KMS-11 (cell line): ENCODE data around the gene DHX36.

Experiments
- H2AFZ ChIP-seq: fragments of 200-600 bp; sonication (generic); 2 replicates; pipeline ENCODE4 v1.6.1; 2016; ENCODE audit warnings: antibody characterized with exemption, mixed run types, low read depth
- H3K27ac ChIP-seq: fragments of 200-600 bp; sonication (generic); 2 replicates; pipeline ENCODE4 v1.6.1; 2016; ENCODE audit warnings: mild to moderate bottlenecking, mixed run types
- H3K27me3 ChIP-seq: fragments of 200-600 bp; sonication (generic); 2 replicates; pipeline ENCODE4 v1.6.1; 2017; ENCODE audit warnings: mild to moderate bottlenecking, low read depth, mixed run types, moderate library complexity; ENCODE audit not compliant: insufficient read depth
- H3K36me3 ChIP-seq: fragments of 200-600 bp; sonication (generic); 2 replicates; pipeline ENCODE4 v1.6.1; 2017; ENCODE audit warnings: mild to moderate bottlenecking, mixed run types; ENCODE audit not compliant: insufficient read depth
- H3K4me1 ChIP-seq: fragments of 200-600 bp; sonication (generic); 2 replicates; pipeline ENCODE4 v1.6.1; 2016; ENCODE audit warnings: mild to moderate bottlenecking, low read depth, mixed run types; ENCODE audit not compliant: poor library complexity, severe bottlenecking
- H3K4me2 ChIP-seq: fragments of 200-600 bp; sonication (generic); 2 replicates; pipeline ENCODE4 v1.7.0; 2016; ENCODE audit warnings: mild to moderate bottlenecking, mixed run types
- H3K4me3 ChIP-seq: fragments of 200-600 bp; sonication (generic); IDR thresholded peaks from 2 replicates; pipeline ENCODE4 v1.6.1; 2017; ENCODE audit warnings: low read depth, low read length, mixed read lengths; ENCODE audit not compliant: insufficient read depth
- H3K79me2 ChIP-seq: fragments of 200-600 bp; sonication (generic); 2 replicates; pipeline ENCODE4 v1.6.1; 2016; ENCODE audit warnings: low read depth, mixed run types; ENCODE audit not compliant: insufficient read depth
- H3K9ac ChIP-seq: fragments of 200-600 bp; sonication (generic); 2 replicates; pipeline ENCODE4 v1.6.1; 2016; ENCODE audit warnings: mild to moderate bottlenecking, mixed run types
- H4K20me1 ChIP-seq: fragments of 200-600 bp; sonication (generic); 2 replicates; pipeline ENCODE4 v1.6.1; 2016; ENCODE audit warnings: mild to moderate bottlenecking, mixed run types; ENCODE audit not compliant: insufficient read depth
- CTCF ChIP-seq: fragments of 200-600 bp; sonication (generic); conservative IDR thresholded peaks from 2 replicates; pipeline ENCODE4 v1.6.1; 2017; ENCODE audit warnings: low read depth, mild to moderate bottlenecking, antibody characterized with exemption, low read length, moderate library complexity, mixed read lengths

Gene DHX36

DNA sequence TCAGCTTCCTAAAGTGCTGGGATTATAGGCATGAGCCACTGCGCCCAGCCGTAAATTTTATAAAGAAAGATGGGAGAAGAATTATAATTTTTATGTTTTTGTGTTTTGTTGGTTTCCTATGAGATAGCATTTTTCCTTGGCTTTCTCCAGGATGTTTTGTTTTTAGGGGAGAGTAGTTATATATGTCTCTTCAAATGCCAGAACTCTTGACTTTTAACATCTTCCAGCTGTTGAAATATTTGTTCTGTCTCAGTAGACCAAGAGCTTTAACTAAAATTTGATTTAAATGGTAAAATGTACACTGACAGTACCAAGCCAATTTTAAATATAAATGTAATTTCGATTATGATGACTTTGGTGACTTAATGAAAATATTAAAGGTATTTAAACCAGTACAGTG, 96.8 kb downstream of the DHX36 start:
- H2AFZ ChIP-seq = no peak overlapping the region
- H3K79me2 ChIP-seq = no peaks in the 10 kb centered on the region
- no peaks in the 10 kb centered on the region for H3K4me1 ChIP-seq
- no peaks in the 10 kb centered on the region for H4K20me1 ChIP-seq
- H3K9ac ChIP-seq = no peak overlapping the region
- H3K27me3 ChIP-seq = no peaks in the 10 kb centered on the region
- H3K4me3 ChIP-seq = no peak overlapping the region
- no peak overlapping the region for H3K4me2 ChIP-seq
- H3K36me3 ChIP-seq = no peaks in the 10 kb centered on the region
- H3K27ac ChIP-seq = no peak overlapping the region
- TF ChIP-seq CTCF = no peak

DNA sequence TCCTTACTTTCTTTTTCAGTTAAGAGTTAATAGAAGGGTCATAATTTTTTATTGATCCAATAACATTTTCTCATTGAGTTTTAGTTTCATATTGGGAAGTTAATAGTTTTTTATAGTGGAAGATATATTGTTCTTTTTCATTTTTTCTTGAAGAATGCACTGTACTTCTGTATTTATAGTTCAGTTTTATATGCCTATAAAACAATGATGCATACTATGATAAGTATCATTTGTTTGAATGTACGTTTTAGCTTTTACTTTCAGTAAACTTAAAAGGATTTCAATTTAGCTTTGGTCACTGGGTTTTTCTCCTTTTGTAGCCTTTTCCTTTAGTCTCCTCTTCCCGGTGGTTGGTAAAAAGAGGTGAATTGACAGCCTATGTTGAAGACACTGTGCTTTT, 98.8 kb downstream of the DHX36 start:
- no peak overlapping the region for H3K27ac ChIP-seq
- no peaks in the 10 kb centered on the region for H3K27me3 ChIP-seq
- H3K4me1 ChIP-seq = no peaks in the 10 kb centered on the region
- no peaks in the 10 kb centered on the region for H3K36me3 ChIP-seq
- no peak for TF ChIP-seq CTCF
- H4K20me1 ChIP-seq = no peaks in the 10 kb centered on the region
- H3K79me2 ChIP-seq = no peaks in the 10 kb centered on the region
- no peak overlapping the region for H3K4me2 ChIP-seq
- H3K4me3 ChIP-seq = no peak overlapping the region
- no peak overlapping the region for H2AFZ ChIP-seq
- H3K9ac ChIP-seq = no peak overlapping the region

DNA sequence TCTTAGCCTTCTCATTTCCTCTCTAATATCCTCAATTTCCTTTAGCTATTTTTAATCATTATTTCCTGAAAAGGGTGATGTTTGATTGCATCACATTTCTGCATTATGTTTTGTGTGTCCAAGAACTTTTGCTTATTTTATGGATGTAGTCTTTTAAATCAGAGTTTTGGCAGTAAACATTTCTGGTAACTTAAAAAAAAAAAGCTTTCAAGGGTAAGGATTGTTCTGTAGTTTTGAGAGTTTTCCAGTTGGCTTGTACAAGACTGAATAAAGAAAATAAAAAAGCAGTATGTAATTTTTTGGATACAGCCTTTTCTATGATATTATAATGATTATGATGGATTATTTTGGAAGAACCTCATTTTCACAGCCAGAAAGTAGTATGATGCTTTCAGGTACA, 99.4 kb downstream of the DHX36 start:
- H3K4me2 ChIP-seq = no peak overlapping the region
- H3K9ac ChIP-seq = no peak overlapping the region
- H4K20me1 ChIP-seq = no peaks in the 10 kb centered on the region
- H3K79me2 ChIP-seq = no peaks in the 10 kb centered on the region
- H3K27ac ChIP-seq = no peak overlapping the region
- H3K4me3 ChIP-seq = no peak overlapping the region
- no peaks in the 10 kb centered on the region for H3K36me3 ChIP-seq
- no peaks in the 10 kb centered on the region for H3K27me3 ChIP-seq
- no peak for TF ChIP-seq CTCF
- H3K4me1 ChIP-seq = no peaks in the 10 kb centered on the region
- H2AFZ ChIP-seq = no peak overlapping the region

GRCh38 chr3:154224366-154224765, 99.9 kb downstream of the DHX36 start:
- Histone ChIP-seq H3K79me2 (no peaks in the 10 kb centered on the region), H3K9ac (no peak overlapping the region), H3K4me3 (no peak overlapping the region), H3K4me1 (no peaks in the 10 kb centered on the region), H4K20me1 (no peaks in the 10 kb centered on the region), H3K4me2 (no peak overlapping the region), H3K27ac (no peak overlapping the region), H3K27me3 (no peaks in the 10 kb centered on the region), H3K36me3 (no peaks in the 10 kb centered on the region), H2AFZ (no peak overlapping the region)
- no peak for TF ChIP-seq CTCF

DNA sequence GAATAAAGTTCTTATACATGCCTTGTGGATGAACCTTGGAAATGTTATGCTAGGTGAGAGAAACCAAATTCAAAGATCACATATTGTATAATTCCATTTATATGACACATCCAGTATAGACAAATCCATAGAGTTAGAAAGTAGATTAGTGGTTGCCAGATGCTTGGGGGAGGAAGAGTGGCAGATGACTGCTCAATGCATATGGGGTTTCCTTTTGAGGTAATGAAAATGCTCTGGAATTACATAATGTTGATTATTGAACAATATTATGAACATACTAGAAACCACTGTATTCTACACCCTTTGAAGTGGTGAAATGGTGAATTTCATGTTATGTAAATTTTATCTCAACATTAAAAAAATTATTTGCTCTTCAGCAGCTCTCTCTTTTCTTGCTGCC, 100.8 kb downstream of the DHX36 start:
- Histone ChIP-seq H3K36me3 (no peaks in the 10 kb centered on the region), H3K4me1 (no peaks in the 10 kb centered on the region), H3K9ac (no peak overlapping the region), H3K79me2 (no peaks in the 10 kb centered on the region), H3K27me3 (no peaks in the 10 kb centered on the region), H4K20me1 (no peaks in the 10 kb centered on the region), H3K27ac (no peak overlapping the region), H2AFZ (no peak overlapping the region), H3K4me3 (no peak overlapping the region), H3K4me2 (no peak overlapping the region)
- TF ChIP-seq CTCF = no peak
